Measurements from ENCODE around the gene GAS2L2.
"Not testable (repeated sequence)": the region's sequence is repeated elsewhere in the genome, so short reads cannot be mapped to it uniquely, and the experiment has no call there.

Gene GAS2L2

GRCh38 chr17:35773129-35773528, 20.1 kb upstream of the GAS2L2 start:
- DNase-seq: no peak

- no peak for DNase-seq
These were observed 17.0 kb upstream of the GAS2L2 start for GRCh38 chr17:35769895-35770486.

DNA sequence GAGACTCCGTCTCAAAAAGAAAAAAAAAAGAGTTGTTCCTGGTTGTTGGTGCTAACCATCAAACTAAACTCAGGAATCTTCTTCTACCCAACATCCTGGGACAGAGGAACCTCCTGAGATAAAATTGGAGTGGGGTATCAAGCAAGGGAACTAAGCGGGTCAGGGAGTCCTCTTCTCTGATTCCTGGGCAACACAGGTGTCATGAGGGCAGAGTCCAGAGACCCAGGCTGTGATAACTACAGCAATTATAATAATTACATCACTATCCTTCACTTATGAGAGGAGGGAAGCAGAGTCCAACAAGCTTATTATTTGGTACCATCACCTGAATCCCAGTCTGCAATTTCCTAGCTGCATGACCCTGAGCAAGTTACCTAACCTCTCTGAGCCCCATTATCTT, 15.8 kb upstream of the GAS2L2 start:
- DNase-seq: no peak

DNA sequence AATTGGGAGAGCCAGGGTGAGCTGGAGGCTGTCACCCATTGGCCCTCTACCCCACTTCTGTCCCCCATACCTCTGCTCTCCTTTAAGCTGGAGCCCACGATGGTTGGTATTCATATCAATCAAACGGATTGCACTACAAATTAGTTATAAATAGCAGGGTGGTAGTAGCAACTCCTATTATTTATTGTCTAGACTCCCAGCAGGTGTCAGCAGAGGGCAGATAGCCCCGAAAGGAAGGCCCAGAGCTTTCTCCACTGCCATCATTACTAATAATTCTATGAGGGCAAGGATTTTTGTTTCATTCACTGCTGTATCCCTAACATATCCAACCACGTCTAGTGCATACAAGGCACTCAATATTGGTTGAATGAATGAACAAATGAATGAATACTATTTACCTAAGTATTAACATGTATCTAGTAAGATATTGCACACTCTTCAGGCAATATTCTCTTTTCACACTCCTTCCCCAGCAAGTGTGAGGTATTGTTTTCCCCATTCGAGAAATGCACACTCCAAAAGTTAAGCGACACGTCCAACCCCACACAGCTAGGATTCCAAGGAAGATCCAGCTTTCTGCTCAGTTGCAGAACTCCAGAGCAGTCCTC, 14.0 kb upstream of the GAS2L2 start:
- DNase-seq: no peak

- DNase-seq: no peak
These were observed 13.4 kb upstream of the GAS2L2 start for GRCh38 chr17:35766489-35766877.

- no peak for DNase-seq
These were observed 12.9 kb upstream of the GAS2L2 start for GRCh38 chr17:35765756-35766488.

DNA sequence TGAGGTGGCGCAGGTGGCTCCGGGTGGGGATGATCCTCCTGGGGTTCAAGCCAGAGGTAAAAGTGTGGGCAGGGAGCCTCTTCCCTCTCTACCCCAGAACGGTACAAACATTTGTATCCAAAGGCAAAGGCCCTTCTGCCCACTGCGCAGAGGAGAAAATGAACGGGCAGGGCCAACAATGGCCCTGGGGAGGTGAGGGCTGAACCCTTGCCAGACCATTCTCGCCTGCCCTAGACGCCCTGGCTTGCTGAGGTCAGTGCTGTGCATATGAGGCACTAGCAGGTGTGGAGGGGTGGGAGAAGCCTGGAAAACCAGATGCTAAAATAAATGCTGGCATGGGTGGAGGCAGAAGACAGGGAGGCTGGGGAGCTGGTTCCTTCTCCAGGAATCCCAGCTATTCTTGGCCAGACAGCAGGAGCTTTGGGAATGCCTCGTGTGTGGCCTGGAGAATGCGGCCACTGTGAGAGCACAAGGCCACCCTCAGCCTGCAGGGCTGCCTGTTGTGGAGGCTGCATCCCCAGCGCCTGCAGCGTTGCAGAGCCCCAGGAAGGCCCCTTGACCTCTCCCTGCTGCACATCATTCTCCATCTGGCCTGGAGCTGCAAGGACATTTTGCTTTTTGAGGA, 12.2 kb upstream of the GAS2L2 start:
- DNase-seq: no peak

DNA sequence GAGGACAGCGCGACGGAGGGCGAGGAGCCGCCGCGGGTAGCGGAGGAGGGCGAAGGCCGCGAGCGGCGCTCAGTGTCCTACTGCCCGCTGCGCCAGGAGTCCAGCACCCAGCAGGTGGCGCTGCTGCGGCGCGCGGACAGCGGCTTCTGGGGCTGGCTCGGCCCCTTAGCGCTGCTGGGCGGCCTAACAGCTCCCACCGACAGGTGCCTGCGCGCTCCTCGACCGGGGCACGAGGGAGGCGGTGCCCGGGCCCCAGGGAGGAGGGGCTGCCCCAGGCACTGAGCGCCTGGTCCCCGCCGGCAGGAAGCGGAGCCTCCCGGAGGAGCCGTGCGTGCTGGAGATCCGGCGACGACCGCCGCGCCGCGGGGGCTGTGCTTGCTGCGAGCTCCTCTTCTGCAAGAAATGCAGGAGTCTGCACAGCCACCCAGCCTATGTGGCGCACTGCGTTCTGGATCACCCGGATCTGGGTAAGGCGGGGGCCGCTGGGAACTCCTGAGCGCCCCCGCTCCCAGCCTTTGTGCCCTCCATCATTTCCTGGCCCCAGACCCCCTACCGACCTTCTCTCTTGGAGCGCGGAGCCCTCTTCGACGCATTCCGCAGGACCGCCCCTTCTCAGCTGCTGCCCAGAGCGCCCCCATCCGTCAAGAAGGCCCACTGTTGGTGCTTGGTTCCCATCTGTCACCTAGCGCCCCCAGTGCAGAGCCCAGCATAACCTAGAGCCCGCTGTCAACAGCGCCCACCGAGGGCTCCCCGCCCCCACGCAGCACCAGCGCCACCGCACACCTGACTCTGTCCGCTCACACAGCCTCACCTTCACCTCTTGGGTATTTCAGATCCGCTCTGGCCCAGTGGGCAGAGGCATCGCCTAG, 11.3 kb upstream of the GAS2L2 start:
- peak; percentile 90 for DNase-seq

DNA sequence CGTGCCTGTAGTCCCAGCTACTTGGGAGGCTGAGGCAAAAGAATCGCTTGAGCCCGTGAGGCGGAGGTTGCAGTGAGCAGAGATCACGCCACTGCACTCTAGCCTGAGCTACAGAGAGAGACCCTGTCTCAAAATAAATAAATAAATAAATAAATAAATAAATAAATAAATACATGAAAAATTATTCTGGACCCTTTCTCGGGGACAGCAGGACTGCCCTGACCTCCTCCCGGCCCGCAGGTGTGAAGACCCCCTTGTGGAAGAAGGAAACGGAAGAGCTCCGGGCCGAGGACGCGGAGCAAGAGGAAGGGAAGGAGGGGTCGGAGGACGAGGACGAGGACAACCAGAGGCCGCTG, 10.7 kb upstream of the GAS2L2 start:
- no peak for DNase-seq

GRCh38 chr17:35761601-35762000, 8.6 kb upstream of the GAS2L2 start:
- DNase-seq: no peak

- DNase-seq: no peak
These were observed 7.5 kb upstream of the GAS2L2 start, which contains the start of gene C17orf50 for GRCh38 chr17:35760587-35760986. Gene C17orf50 (plus strand): TSS chr17:35760887. CDS start chr17:35760942, 55 bp downstream.

DNA sequence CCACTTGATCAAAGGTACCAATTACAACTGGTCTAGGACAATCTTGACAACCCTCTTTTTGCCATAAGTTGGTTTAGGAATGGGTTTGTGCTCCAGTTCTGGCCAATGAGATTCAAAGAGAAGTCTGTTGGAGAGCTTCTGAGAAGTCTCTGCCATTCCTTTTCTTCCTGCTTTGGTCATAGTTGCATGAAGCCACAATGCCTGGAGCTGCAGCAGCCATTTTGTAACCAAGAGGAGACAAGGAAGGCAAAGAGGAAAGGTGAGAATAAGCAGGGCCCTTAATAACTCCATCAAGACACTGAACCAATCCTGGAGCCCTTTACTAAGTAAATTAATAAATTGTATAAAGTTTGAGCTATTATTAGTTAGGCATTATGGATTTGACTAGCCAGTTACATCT, 4.2 kb upstream of the GAS2L2 start:
- no peak for DNase-seq

DNA sequence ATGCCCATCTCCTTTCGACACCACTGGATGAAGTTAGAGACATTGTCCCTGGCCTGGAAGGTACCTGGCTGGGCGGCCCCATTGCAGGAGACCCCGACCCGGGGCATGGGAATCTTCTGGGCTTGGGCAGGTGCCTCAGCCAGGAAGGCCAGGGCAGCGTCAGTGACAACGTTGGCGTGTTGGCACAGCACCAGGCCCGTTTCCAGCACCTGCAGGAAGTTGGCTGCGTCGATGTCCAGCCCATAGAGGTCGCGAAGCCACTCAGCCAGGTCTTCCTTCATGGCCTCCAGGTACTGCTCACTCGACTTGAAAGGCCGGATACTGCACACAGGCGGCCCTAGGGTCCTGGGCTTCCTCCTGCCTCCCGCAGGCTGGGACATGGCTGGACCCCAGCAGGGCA, 568 bp downstream of the GAS2L2 start:
- no peak for DNase-seq

- not testable (repeated sequence) for DNase-seq
These were observed 1.5 kb downstream of the GAS2L2 start for GRCh38 chr17:35751541-35751940.

DNA sequence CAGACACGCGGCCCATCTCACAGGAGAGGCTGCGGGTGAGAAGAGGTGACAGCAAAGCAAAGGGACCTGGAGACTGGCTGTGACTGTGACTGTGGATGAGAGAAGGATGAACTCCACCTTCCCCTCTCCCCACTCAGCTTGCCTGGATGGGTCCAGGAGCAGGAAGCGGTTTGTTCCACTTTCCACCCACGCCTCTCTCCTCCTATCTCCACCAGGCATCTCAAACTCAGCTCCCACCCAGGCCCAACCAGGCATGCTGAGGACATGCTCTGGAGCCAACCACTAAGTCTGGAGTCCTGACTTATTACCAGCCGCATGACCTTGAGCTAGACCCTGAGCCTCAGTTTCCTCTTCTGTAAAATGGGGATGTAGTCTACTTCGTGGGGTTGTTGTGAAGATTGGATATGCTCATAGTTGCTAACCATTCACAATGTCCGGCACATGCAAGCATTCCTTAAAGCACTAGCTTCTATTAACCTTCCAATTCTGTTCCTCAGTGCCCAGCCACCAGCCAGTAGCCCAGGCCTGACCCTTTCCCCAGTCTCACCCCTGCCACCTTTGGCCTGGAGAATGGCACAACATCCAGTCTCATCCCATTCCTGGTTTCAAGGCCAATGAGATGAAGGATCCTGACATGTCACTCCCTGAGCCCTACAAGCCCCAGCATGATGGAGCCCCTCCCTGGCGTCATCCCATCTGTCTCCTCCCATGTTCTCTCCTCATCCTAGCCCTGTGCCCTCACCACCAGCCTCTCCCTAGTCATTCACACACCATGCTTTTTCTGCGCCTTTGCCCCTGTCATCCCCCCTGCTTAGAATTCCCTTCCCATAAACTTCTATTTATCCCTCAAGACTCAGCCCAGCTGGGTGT, 2.3 kb downstream of the GAS2L2 start:
- DNase-seq: no peak

DNA sequence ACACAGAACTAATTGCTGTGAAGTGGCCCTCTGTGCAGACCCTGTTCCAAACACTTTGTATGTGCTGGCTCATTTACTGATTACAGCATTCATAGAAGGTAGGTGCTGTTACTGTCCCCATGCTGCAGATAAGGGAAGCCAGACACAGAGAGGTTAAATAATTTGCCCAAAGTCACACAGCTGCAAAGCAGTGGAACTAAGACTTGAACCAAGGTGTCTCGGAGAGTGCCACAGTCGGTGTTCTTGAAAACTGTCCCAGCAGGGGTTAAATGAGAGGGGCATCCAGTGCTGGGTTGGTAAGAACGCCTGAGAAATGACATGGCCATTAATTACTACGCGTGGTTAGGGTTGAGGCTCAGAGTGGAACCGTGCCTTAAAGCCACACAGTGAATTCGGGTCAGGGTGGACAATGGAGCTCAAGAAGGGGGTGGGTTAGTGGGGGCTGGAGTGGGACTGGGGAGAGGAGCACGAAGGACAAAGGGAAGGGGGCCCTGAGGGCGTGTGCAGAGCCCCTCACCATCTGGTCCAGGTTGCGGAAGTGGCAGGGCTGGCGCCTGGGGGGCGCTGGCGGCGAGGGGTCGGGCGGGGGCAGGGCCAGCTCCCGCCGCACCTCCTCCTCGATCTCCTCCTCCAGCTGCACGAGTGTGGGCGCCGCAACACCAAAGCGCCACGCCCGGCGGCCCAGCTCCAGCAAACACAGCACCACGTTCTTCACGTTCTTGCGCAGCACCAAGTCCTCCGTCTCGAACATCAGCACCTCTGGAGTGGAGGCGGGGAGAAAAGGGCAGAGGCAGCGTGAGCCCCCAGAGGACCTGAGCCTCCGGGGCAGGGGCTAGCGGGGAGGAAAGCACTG, 3.3 kb downstream of the GAS2L2 start:
- no peak for DNase-seq

DNA sequence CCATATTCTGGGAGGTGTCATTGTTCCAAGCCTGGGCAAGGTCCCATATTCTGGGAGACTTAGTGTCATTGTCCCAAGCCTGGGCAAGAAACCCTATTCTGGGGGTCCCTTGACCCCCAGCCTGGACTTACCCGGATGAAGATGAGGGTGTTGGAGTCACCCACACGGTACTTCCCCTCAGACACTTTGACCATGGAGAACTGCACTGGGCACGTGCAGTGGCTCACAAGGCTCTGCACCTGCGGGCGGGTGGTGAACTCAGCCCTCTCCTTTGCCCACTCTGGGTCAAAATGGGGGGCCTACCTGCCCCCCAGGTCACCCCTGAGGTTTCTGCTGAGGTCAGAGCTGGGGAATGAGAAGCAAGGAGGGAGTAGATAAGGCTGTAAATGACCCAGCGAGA, 4.1 kb downstream of the GAS2L2 start:
- no peak for DNase-seq

GRCh38 chr17:35748341-35748841, 4.6 kb downstream of the GAS2L2 start:
- no peak for DNase-seq

DNA sequence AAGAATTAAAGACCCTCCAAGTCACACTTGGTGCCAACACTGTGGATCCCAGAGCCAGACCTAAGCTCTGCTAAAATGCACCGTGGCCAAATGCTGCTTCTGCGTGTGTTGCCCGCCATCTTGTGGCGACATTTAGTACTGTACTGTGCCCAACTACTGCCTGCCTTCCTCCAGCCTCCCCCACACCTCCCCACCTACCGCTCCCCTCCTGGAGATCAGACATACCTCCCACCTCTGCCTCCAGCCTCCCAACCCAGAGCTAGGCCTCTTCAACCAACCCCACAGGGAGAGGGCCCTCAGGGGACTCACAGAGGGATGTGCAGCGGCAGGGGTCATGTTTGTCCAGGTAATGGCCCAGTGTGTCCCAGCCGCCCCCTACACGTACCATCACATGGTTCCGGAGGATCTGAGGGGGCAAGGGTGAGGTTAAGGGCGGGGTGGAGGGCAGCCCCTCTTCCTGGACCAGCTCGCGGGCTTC, 5.5 kb downstream of the GAS2L2 start:
- DNase-seq: peak; percentile 79

DNA sequence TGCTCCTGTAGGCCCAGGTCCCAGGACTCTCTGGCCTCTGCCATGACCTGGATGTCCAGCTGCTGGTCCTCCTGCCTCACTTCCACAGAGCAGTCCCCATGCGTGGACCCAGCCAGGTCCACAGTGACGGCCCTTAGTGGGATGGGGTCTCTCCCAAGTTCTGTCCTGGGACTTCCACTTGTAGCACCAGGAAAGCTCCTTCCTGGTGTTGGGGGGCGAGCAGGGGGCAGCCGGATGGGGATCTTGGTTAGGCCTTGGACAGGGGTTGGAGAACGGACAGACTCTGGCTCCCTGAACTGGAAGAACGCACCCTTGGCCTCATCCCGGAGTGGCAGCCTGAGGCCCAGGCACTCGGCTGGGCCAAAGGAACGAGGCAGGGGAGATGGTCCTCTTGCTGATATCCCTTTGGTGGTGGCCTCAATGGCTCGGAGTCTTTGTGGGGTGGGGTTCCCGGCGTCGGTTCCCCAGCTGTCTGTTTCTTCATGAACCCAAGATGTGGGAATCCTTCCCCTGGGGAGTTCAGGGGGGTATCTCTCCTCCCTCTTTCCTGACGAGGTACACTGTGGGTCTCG, 7.2 kb downstream of the GAS2L2 start:
- no peak for DNase-seq
